Glomerular visceral epithelial cell (primary cell): ENCODE data around the gene BARX1.
"Not testable (repeated sequence)": the region's sequence is repeated elsewhere in the genome, so short reads cannot be mapped to it uniquely, and the experiment has no call there.

Source experiments
- DNase-seq: peaks from one replicate; pipeline ENCODE4 v3.0.0-alpha.2; 2016; ENCODE audit errors: extremely low spot score

Gene BARX1

GRCh38 chr9:93965830-93966577 lies 10.8 kb upstream of the BARX1 start:
- DNase-seq: no peak

- no peak for DNase-seq
These were observed 9.5 kb upstream of the BARX1 start for GRCh38 chr9:93964685-93965084.

GRCh38 chr9:93963969-93964368 lies 8.8 kb upstream of the BARX1 start:
- no peak for DNase-seq

- not testable (repeated sequence) for DNase-seq
These were observed 8.3 kb upstream of the BARX1 start for GRCh38 chr9:93963489-93963888.

- DNase-seq: peak; percentile 75
These were observed 7.6 kb upstream of the BARX1 start for GRCh38 chr9:93962561-93963440.

GRCh38 chr9:93962017-93962416 lies 6.9 kb upstream of the BARX1 start:
- no peak for DNase-seq

- no peak for DNase-seq
These were observed 6.1 kb upstream of the BARX1 start for GRCh38 chr9:93960971-93961841.

- DNase-seq: no peak
These were observed 5.2 kb upstream of the BARX1 start for GRCh38 chr9:93960221-93960970.

- DNase-seq: no peak
These were observed 4.6 kb upstream of the BARX1 start for GRCh38 chr9:93959739-93960154.

GRCh38 chr9:93958819-93959682 lies 3.9 kb upstream of the BARX1 start:
- no peak for DNase-seq

- no peak for DNase-seq
These were observed 3.1 kb upstream of the BARX1 start for GRCh38 chr9:93958121-93958818.

GRCh38 chr9:93955981-93956784 lies 1.0 kb upstream of the BARX1 start:
- no peak for DNase-seq

- no peak for DNase-seq
These were observed 607 bp downstream of the BARX1 start for GRCh38 chr9:93954434-93955061.

- DNase-seq: no peak
These were observed 1.4 kb downstream of the BARX1 start for GRCh38 chr9:93953496-93954433.

- DNase-seq: no peak
These were observed 2.2 kb downstream of the BARX1 start for GRCh38 chr9:93952784-93953495.

- DNase-seq: no peak
These were observed 2.9 kb downstream of the BARX1 start for GRCh38 chr9:93952119-93952783.
